Upper lobe of left lung (tissue), 6 donors: ENCODE measurements around the gene MOK. TPM values are rescaled to one million over a fixed set of nuclear protein-coding genes. Genes with fewer than 3 reads are reported as not detected.

ENCODE experiments used
- ATAC-seq, 2 donors: fragments of 200-7000 bp; cut with Tn5 transposase; one replicate each; pipeline ENCODE4 v1.9.1; 2022; ENCODE audit warnings: mild to moderate bottlenecking in 2 of 2, moderate library complexity in 2 of 2; ENCODE audit not compliant: low FRiP score in 2 of 2
- DNase-seq, 2 donors: peaks; one replicate each; pipeline ENCODE4 v3.0.0-alpha.2; 2019 to 2020
- H3K27ac ChIP-seq, 4 donors: fragments of 200-600 bp; sonication (generic); one replicate each; pipeline ENCODE4 v1.5.1; 2016 to 2019
- H3K27me3 ChIP-seq, 4 donors: fragments of 200-600 bp; sonication (generic); one replicate each; pipeline ENCODE4 v1.5.1; 2017 to 2019
- H3K36me3 ChIP-seq, 4 donors: fragments of 200-600 bp; sonication (generic); one replicate each; pipeline ENCODE4 v1.5.1; 2016 to 2019
- H3K4me1 ChIP-seq, 4 donors: fragments of 200-600 bp; sonication (generic); one replicate each; pipeline ENCODE4 v1.5.1; 2018 to 2019
- H3K4me3 ChIP-seq, 4 donors: fragments of 200-600 bp; sonication (generic); one replicate each; pipeline ENCODE4 v1.5.1; 2017 to 2019; ENCODE audit warnings: mild to moderate bottlenecking in 2 of 4, moderate library complexity in 1 of 4
- H3K9me3 ChIP-seq, 4 donors: fragments of 200-600 bp; sonication (generic); one replicate each; pipeline ENCODE4 v1.5.1; 2018 to 2019
- CTCF ChIP-seq, 6 experiments: fragments of 450-650 bp in 4 of 6; fragments of 200-600 bp in 2 of 6; sonication (generic) in 2 of 6; IDR thresholded peaks; one replicate each; pipeline ENCODE4 v1.5.1; 2016 to 2019; ENCODE audit warnings: antibody characterized with exemption in 6 of 6
- EP300 ChIP-seq, 4 donors: sonication (generic); formaldehyde crosslinking; IDR thresholded peaks; one replicate each; pipeline ENCODE4 v1.5.1; 2017; ENCODE audit warnings: antibody characterized with exemption in 4 of 4, control low read depth in 2 of 4
- POLR2A ChIP-seq, 4 donors: fragments of 450-650 bp; IDR thresholded peaks; one replicate each; pipeline ENCODE4 v1.5.1; 2016 to 2017; ENCODE audit warnings: antibody characterized with exemption in 4 of 4, mild to moderate bottlenecking in 2 of 4
- POLR2AphosphoS5 ChIP-seq, 2 donors: sonication (generic); formaldehyde crosslinking; IDR thresholded peaks; one replicate each; pipeline ENCODE4 v1.5.1; 2017; ENCODE audit warnings: antibody characterized with exemption in 2 of 2
- WGBS, 2 donors: methylation state at CpG; one replicate each; pipeline ENCODE4 v1.1.5; 2017 to 2018; 5-methylcytosine and 5-hydroxymethylcytosine counted together
- total RNA-seq, 6 donors: library from RNA; depleted of rRNA in 4 of 6; stranded (reverse); fragments of >200 nt in 4 of 6; gene quantifications; one replicate each; pipeline versions ENCODE4 v1.1.0 to v1.2.1, GENCODE V29; 2016 to 2021
- donor health status: DM: no; HTN: no; CAD: no; lungs with moderate emphysema.
- donor health status: DM: no; HTN: yes; CAD: no; lungs with severe emphysema.

MOK gene
- total RNA-seq, 6 donors from 2014 or later = 8.8 to 66.0 (median 29.4) TPM

GRCh38 chr14:102200690-102201352 is 104.1 kb downstream of the MOK start:
- Histone ChIP-seq H3K4me3 (no peak overlapping the region), H3K27me3 (no peaks in the 10 kb centered on the region), H3K9me3 (no peaks in the 10 kb centered on the region), H3K4me1 (peaks cover 0 to 6% (median under 1%) of the 10 kb centered on the region in 4 donors), H3K27ac (no peak overlapping the region), H3K36me3 (peaks cover 0 to 50% (median 32%) of the 10 kb centered on the region in 4 donors)
- 62 to 68% methylated on average over 9 of the region's 9 CpGs for WGBS, 2 donors
- no peak for TF ChIP-seq CTCF (IDR thresholded peaks at IDR 0.05)
- TF ChIP-seq POLR2A (IDR thresholded peaks at IDR 0.05) = no peak
- no peak for TF ChIP-seq POLR2AphosphoS5 (IDR thresholded peaks at IDR 0.05)
- TF ChIP-seq EP300 (IDR thresholded peaks at IDR 0.05) = no peak
- ATAC-seq = no peak
- DNase-seq = no peak

- peaks cover 0 to 41% (median 25%) of the 10 kb centered on the region in 4 donors for H3K36me3 ChIP-seq
- H3K27me3 ChIP-seq = no peaks in the 10 kb centered on the region
- H3K4me1 ChIP-seq = peaks cover 0 to 8% (median 6%) of the 10 kb centered on the region in 4 donors
- no peaks in the 10 kb centered on the region for H3K9me3 ChIP-seq
- TF ChIP-seq CTCF (IDR thresholded peaks at IDR 0.05) (no peak), POLR2A (IDR thresholded peaks at IDR 0.05) (no peak), POLR2AphosphoS5 (IDR thresholded peaks at IDR 0.05) (no peak), EP300 (IDR thresholded peaks at IDR 0.05) (no peak)
- no peak for DNase-seq
- no peak overlapping the region for H3K27ac ChIP-seq
- ATAC-seq = no peak
- 70 to 91% methylated on average over 5 of the region's 5 CpGs for WGBS, 2 donors
- H3K4me3 ChIP-seq = no peak overlapping the region
These were observed 107.6 kb downstream of the MOK start for GRCh38 chr14:102197317-102197853.

GRCh38 chr14:102196902-102197230 is 108.1 kb downstream of the MOK start:
- no peak for DNase-seq
- no peak for ATAC-seq
- Histone ChIP-seq H3K4me3 (no peak overlapping the region), H3K36me3 (peaks cover 0 to 40% (median 25%) of the 10 kb centered on the region in 4 donors), H3K27ac (no peak overlapping the region), H3K27me3 (no peaks in the 10 kb centered on the region), H3K4me1 (peaks cover 0 to 8% (median 6%) of the 10 kb centered on the region in 4 donors), H3K9me3 (no peaks in the 10 kb centered on the region)
- TF ChIP-seq CTCF (IDR thresholded peaks at IDR 0.05) (no peak), POLR2A (IDR thresholded peaks at IDR 0.05) (no peak), POLR2AphosphoS5 (IDR thresholded peaks at IDR 0.05) (no peak), EP300 (IDR thresholded peaks at IDR 0.05) (no peak)
- 82 to 93% methylated on average over 4 of the region's 4 CpGs for WGBS, 2 donors

- H3K9me3 ChIP-seq = no peaks in the 10 kb centered on the region
- WGBS, 2 donors = 84 to 91% methylated on average over 6 of the region's 6 CpGs
- no peak for ATAC-seq
- peaks cover 0 to 9% (median 6%) of the 10 kb centered on the region in 4 donors for H3K4me1 ChIP-seq
- no peak overlapping the region for H3K4me3 ChIP-seq
- no peak overlapping the region for H3K27ac ChIP-seq
- peaks cover 0 to 37% (median 25%) of the 10 kb centered on the region in 4 donors for H3K36me3 ChIP-seq
- TF ChIP-seq POLR2A (IDR thresholded peaks at IDR 0.05) = no peak
- no peak for TF ChIP-seq EP300 (IDR thresholded peaks at IDR 0.05)
- DNase-seq = no peak
- no peaks in the 10 kb centered on the region for H3K27me3 ChIP-seq
These were observed 108.7 kb downstream of the MOK start for GRCh38 chr14:102196039-102196901.

- Histone ChIP-seq H3K4me3 (no peak overlapping the region), H3K4me1 (peaks cover 0 to 12% (median 7%) of the 10 kb centered on the region in 4 donors), H3K9me3 (no peaks in the 10 kb centered on the region), H3K36me3 (peaks cover 0 to 37% (median 25%) of the 10 kb centered on the region in 4 donors), H3K27me3 (no peaks in the 10 kb centered on the region), H3K27ac (no peak overlapping the region)
- DNase-seq (no peak), ATAC-seq (no peak)
- 55 to 68% methylated on average over 1 of the region's 1 CpG for WGBS, 2 donors
- TF ChIP-seq POLR2AphosphoS5 (IDR thresholded peaks at IDR 0.05) = no peak
- TF ChIP-seq EP300 (IDR thresholded peaks at IDR 0.05) = no peak
These were observed 109.5 kb downstream of the MOK start for GRCh38 chr14:102195446-102195845.
